HG03521 (cell line): ENCODE measurements around the gene MBNL1.
"Not testable (repeated sequence)": the region's sequence is repeated elsewhere in the genome, so short reads cannot be mapped to it uniquely, and the experiment has no call there.

Source experiments
- ATAC-seq: cut with Tn5 transposase; IDR thresholded peaks from one replicate; pipeline ENCODE4 v1.9.1; 2021; ENCODE audit warnings: mild to moderate bottlenecking, moderate library complexity; ENCODE audit not compliant: unreplicated experiment

The MBNL1 gene

GRCh38 chr3:152438181-152438580 lies 169.5 kb downstream of the MBNL1 start:
- ATAC-seq, result no peak

GRCh38 chr3:152438706-152439105 lies 170.0 kb downstream of the MBNL1 start:
- no peak for ATAC-seq

- not testable (repeated sequence) for ATAC-seq
Observed at GRCh38 chr3:152440243-152440642, 171.5 kb downstream of the MBNL1 start.

- ATAC-seq, result no peak
Observed at GRCh38 chr3:152443212-152444023, 174.7 kb downstream of the MBNL1 start.

- ATAC-seq, result no peak
Observed at GRCh38 chr3:152444029-152444641, 175.4 kb downstream of the MBNL1 start.

GRCh38 chr3:152445212-152445611 lies 176.5 kb downstream of the MBNL1 start:
- no peak for ATAC-seq

GRCh38 chr3:152446495-152446894 lies 177.8 kb downstream of the MBNL1 start:
- no peak for ATAC-seq

- ATAC-seq, result no peak
Observed at GRCh38 chr3:152447511-152447910, 178.8 kb downstream of the MBNL1 start.

- no peak for ATAC-seq
Observed at GRCh38 chr3:152448091-152448490, 179.4 kb downstream of the MBNL1 start.

- no peak for ATAC-seq
Observed at GRCh38 chr3:152452318-152452717, 183.6 kb downstream of the MBNL1 start.

- ATAC-seq, result no peak
Observed at GRCh38 chr3:152454076-152454875, 185.5 kb downstream of the MBNL1 start.

GRCh38 chr3:152455989-152456388 lies 187.3 kb downstream of the MBNL1 start:
- ATAC-seq, result no peak

GRCh38 chr3:152457500-152458375 lies 189.0 kb downstream of the MBNL1 start:
- no peak for ATAC-seq

- ATAC-seq, result no peak
Observed at GRCh38 chr3:152458376-152459117, 189.8 kb downstream of the MBNL1 start.

GRCh38 chr3:152459118-152459515 lies 190.4 kb downstream of the MBNL1 start:
- no peak for ATAC-seq

- no peak for ATAC-seq
Observed at GRCh38 chr3:152459572-152459971, 190.8 kb downstream of the MBNL1 start.

- no peak for ATAC-seq
Observed at GRCh38 chr3:152460936-152461335, 192.2 kb downstream of the MBNL1 start.

GRCh38 chr3:152461460-152461859 lies 192.7 kb downstream of the MBNL1 start:
- ATAC-seq, result no peak

- peak; percentile 58 for ATAC-seq
Observed at GRCh38 chr3:152466784-152467183, 198.1 kb downstream of the MBNL1 start.
